Measurements from ENCODE around the gene OR9I1.

OR9I1 gene, protein sequence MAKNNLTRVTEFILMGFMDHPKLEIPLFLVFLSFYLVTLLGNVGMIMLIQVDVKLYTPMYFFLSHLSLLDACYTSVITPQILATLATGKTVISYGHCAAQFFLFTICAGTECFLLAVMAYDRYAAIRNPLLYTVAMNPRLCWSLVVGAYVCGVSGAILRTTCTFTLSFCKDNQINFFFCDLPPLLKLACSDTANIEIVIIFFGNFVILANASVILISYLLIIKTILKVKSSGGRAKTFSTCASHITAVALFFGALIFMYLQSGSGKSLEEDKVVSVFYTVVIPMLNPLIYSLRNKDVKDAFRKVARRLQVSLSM

DNA sequence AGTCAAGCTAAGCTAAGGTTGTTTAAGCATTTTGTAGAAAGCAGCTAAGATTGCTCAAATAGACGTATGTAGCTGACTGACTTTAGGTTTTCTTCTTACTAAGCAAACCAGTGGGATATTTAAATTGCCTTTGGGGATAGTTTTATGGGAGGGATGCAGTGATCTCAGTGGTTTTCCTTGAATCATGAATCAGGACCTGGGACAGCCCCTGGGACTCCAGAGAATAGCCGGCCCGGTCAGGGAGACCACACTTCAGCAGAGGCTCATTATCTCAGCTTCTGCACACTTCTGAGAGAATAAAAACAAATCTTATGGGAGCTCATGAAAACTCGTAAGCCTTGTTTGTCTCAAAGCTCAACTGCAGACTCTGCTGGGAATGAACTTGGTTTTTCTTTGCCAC is at the start of gene OR9I1:
Gene OR9I1, minus strand, starts transcription at position 62 of the 400 bp plus-strand sequence. CDS start 6,086 bp downstream, outside the sequence.
- no peak for DNase-seq

- DNase-seq: no peak
Observed at GRCh38 chr11:58165504-58166106, 40.3 kb upstream of the OR9I1 start.

DNA sequence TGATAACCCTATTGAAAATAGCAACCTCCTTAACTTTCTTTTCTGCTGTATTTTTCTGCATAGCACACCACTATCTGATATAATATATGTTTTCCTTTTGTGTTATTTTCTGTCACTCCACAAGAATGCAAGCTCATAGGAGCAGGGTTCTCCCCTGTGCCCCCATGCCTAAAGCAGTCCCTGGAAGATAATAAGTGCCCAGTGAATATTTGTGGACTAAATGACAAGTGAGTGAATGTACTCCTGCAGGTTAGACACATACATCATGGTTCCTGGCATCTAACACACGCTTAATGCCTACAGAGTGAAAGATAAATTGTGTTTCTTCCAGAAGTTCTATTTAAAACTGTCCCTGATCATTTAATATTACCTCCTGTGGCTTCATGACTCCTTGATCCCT is 39.7 kb upstream of the OR9I1 start:
- no peak for DNase-seq

DNA sequence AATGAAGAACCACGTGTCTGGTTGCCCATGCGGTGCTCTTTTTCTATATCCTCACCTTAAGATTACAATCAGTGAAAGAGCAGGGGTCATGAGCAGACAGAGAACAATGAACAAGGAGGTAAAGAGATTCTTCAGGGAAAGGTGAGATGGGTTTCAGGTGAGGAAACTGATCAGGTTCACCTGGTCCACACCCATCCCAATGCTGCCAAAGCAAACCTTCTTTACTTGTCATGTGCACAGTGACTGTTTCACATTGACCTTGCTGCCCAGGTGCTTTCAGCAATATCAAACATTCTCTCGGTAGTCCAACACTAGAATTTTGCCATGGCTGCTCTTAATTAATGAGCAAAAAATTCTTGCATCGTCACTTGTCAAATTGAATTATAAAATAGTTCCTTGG is 39.1 kb upstream of the OR9I1 start:
- no peak for DNase-seq

- no peak for DNase-seq
Observed at GRCh38 chr11:58152781-58153180, 27.5 kb upstream of the OR9I1 start.

DNA sequence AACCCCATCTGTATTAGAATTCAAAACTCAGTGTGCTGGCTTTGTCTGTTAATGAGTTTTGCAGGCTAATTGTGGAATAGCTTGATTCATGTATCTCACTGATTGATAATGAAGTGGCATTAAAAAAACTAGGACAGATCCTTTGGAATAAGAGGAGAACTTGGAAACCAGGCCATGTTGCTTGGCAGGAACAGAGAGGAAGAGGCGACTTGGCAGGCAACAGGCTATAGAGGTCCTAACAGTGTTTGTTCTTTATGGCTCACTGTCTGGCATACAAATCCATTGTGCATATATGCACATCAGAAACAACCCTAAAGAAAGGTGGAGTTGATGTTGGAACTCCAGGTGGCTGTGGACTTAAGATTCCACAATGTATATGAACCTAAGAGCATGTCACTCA is 17.4 kb upstream of the OR9I1 start:
- DNase-seq: no peak

- DNase-seq: no peak
Observed at GRCh38 chr11:58135171-58135570, 9.8 kb upstream of the OR9I1 start.

DNA sequence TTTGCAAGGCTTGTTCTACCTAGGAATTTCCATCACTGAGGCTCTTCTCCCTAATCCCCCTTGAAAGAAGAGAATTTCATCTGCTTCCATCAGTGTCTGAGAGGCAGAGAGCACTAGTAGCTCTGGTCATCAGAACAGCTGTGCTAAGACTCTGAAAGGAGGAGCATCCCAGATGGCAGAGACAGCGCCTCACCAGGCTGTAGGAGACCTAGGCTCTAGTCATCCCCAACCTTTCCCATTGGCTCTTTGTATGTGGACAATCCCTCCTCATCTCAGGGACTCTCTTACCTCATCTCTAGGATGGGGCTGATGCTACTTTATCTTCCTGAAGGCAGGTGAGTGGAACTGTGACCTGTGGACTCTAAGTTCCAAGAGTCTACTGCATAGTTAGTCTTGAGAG is 8.8 kb upstream of the OR9I1 start:
- no peak for DNase-seq

- DNase-seq: no peak
Observed at GRCh38 chr11:58133309-58134076, 8.2 kb upstream of the OR9I1 start.

- no peak for DNase-seq
Observed at GRCh38 chr11:58127350-58127749, 2.0 kb upstream of the OR9I1 start.

- no peak for DNase-seq
Observed at GRCh38 chr11:58121096-58121495, 4.2 kb downstream of the OR9I1 start.

DNA sequence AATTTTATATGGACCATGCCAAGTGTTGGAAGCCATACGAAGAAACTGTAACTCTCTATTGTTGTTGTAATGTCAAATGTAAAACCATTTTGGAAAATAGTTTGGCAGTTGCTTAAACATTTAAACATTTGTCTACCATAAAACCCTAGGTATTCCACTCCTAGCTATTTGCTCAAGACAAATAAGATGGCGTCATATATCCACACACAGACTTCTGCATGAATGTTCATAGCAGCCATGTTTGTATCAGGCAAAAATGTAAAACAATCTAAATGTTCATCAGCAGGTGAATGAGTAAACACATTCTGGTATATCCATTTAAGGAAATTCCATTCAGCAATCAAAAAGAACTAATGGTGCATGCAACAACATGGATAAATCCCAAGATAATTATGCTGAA is 27.9 kb downstream of the OR9I1 start:
- no peak for DNase-seq

GRCh38 chr11:58086528-58086927 is 38.8 kb downstream of the OR9I1 start:
- no peak for DNase-seq

- DNase-seq: no peak
Observed at GRCh38 chr11:58075781-58076180, 49.5 kb downstream of the OR9I1 start.

GRCh38 chr11:58070585-58070984 is 54.7 kb downstream of the OR9I1 start:
- DNase-seq: no peak

DNA sequence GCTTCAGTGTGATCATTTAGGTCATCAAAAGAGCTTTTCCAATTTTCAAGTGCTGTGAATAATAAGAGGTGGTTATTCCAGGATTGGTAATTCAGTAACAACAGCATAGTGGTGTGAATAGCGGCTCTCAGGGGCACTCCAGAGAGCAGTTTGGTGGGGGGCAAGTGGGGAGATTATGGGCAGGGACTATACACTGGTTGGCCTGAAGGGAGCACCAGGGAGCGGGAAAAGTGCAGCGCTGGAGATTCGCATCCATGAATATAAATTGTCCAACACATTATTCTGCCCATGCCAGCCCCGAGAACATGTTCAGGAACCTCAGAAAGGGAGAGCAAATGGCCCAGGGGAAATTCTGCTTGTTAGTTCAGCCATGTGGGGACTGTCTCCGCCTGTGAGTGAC is 56.7 kb downstream of the OR9I1 start:
- no peak for DNase-seq

GRCh38 chr11:58067685-58068084 is 57.6 kb downstream of the OR9I1 start:
- DNase-seq: no peak

Data from NCI-H446 treated with DMSO at 0.1 percent for 48 hours (cell line).